Activated naive CD4-positive, alpha-beta T cell treated with anti-CD3 and anti-CD28 coated beads, Interleukin-2, amount 50 U/mL, for 72 hours (primary cell): ENCODE measurements around the gene NDRG3. TPM values are rescaled to one million over a fixed set of nuclear protein-coding genes. Genes with fewer than 3 reads are reported as not detected.
"Not testable (repeated sequence)": the region's sequence is repeated elsewhere in the genome, so short reads cannot be mapped to it uniquely, and the experiment has no call there.

Experiments used
- ATAC-seq, 2 donors: fragments of 150-1000 bp; cut with Tn5 transposase; 2 replicates each; pipeline ENCODE4 v1.10.0; 2021; ENCODE audit warnings: mild to moderate bottlenecking in 2 of 2, moderate library complexity in 2 of 2
- DNase-seq, 2 donors: peaks; one replicate each; pipeline ENCODE4 v3.0.0; 2021 to 2022; ENCODE audit warnings: low spot score in 2 of 2
- H3K27ac Mint-ChIP-seq, 2 donors: one replicate each; pipeline ENCODE4 v1.8.0; 2022; ENCODE audit warnings: mild to moderate bottlenecking in 2 of 2, mixed read lengths in 2 of 2
- H3K36me3 Mint-ChIP-seq, 2 donors: one replicate each; pipeline ENCODE4 v1.8.0; 2022; ENCODE audit warnings: mixed read lengths in 2 of 2
- H3K9me3 Mint-ChIP-seq, 2 donors: one replicate each; pipeline ENCODE4 v1.8.0; 2022; ENCODE audit warnings: mixed read lengths in 2 of 2
- total RNA-seq, 2 donors: library from RNA; stranded (reverse); gene quantifications; one replicate each; pipeline ENCODE4 v1.2.3, GENCODE V29; 2022

NDRG3 gene
- total RNA-seq, 2 donors from 2014 or later = 28.8 to 42.1 TPM

GRCh38 chr20:36677422-36677771, 68.5 kb downstream of the NDRG3 start:
- no peak overlapping the region for H3K27ac Mint-ChIP-seq
- DNase-seq (no peak), ATAC-seq (no peak)
- no peaks in the 10 kb centered on the region for H3K36me3 Mint-ChIP-seq
- no peaks in the 10 kb centered on the region for H3K9me3 Mint-ChIP-seq

GRCh38 chr20:36676701-36677421, 69.0 kb downstream of the NDRG3 start:
- ATAC-seq (no peak), DNase-seq (no peak)
- H3K9me3 Mint-ChIP-seq = no peaks in the 10 kb centered on the region
- H3K27ac Mint-ChIP-seq = no peak overlapping the region
- H3K36me3 Mint-ChIP-seq = no peaks in the 10 kb centered on the region

GRCh38 chr20:36675545-36675944, 70.3 kb downstream of the NDRG3 start:
- ATAC-seq, DNase-seq, H3K27ac Mint-ChIP-seq, H3K36me3 Mint-ChIP-seq, H3K9me3 Mint-ChIP-seq: not testable (repeated sequence)

GRCh38 chr20:36672991-36673390, 72.9 kb downstream of the NDRG3 start:
- no peaks in the 10 kb centered on the region for H3K9me3 Mint-ChIP-seq
- DNase-seq (no peak), ATAC-seq (no peak)
- no peaks in the 10 kb centered on the region for H3K36me3 Mint-ChIP-seq
- H3K27ac Mint-ChIP-seq = no peak overlapping the region

- ATAC-seq = no peak
- no peaks in the 10 kb centered on the region for H3K36me3 Mint-ChIP-seq
- H3K27ac Mint-ChIP-seq = no peak overlapping the region
- no peaks in the 10 kb centered on the region for H3K9me3 Mint-ChIP-seq
- no peak for DNase-seq
Measured at GRCh38 chr20:36670665-36671357, 75.1 kb downstream of the NDRG3 start.

- DNase-seq (no peak), ATAC-seq (no peak)
- no peaks in the 10 kb centered on the region for H3K36me3 Mint-ChIP-seq
- no peaks in the 10 kb centered on the region for H3K9me3 Mint-ChIP-seq
- no peak overlapping the region for H3K27ac Mint-ChIP-seq
Measured at GRCh38 chr20:36666181-36666740, 79.6 kb downstream of the NDRG3 start.

- no peak for DNase-seq
- no peaks in the 10 kb centered on the region for H3K9me3 Mint-ChIP-seq
- no peak overlapping the region for H3K27ac Mint-ChIP-seq
- ATAC-seq = no peak
- no peaks in the 10 kb centered on the region for H3K36me3 Mint-ChIP-seq
Measured at GRCh38 chr20:36663031-36663430, 82.9 kb downstream of the NDRG3 start.

GRCh38 chr20:36658300-36658699, 87.6 kb downstream of the NDRG3 start:
- ATAC-seq (peak in 1 of 2 donors; percentile 37), DNase-seq (no peak)
- peak overlapping the region; percentile 40 to 49 for H3K27ac Mint-ChIP-seq
- no peaks in the 10 kb centered on the region for H3K9me3 Mint-ChIP-seq
- H3K36me3 Mint-ChIP-seq = no peaks in the 10 kb centered on the region

- Mint-ChIP-seq H3K9me3 (no peaks in the 10 kb centered on the region), H3K27ac (no peak overlapping the region), H3K36me3 (no peaks in the 10 kb centered on the region)
- no peak for ATAC-seq
- no peak for DNase-seq
Measured at GRCh38 chr20:36656733-36657132, 89.2 kb downstream of the NDRG3 start.

GRCh38 chr20:36655004-36655403, 90.9 kb downstream of the NDRG3 start:
- Mint-ChIP-seq H3K36me3 (no peaks in the 10 kb centered on the region), H3K9me3 (no peaks in the 10 kb centered on the region), H3K27ac (no peak overlapping the region)
- ATAC-seq = no peak
- DNase-seq = no peak

GRCh38 chr20:36654506-36654905, 91.4 kb downstream of the NDRG3 start:
- DNase-seq = no peak
- ATAC-seq = no peak
- no peaks in the 10 kb centered on the region for H3K9me3 Mint-ChIP-seq
- H3K36me3 Mint-ChIP-seq = no peaks in the 10 kb centered on the region
- H3K27ac Mint-ChIP-seq = no peak overlapping the region

- no peak for DNase-seq
- ATAC-seq = no peak
- Mint-ChIP-seq H3K9me3 (no peaks in the 10 kb centered on the region), H3K36me3 (no peaks in the 10 kb centered on the region), H3K27ac (no peak overlapping the region)
Measured at GRCh38 chr20:36653456-36653855, 92.4 kb downstream of the NDRG3 start.

- H3K9me3 Mint-ChIP-seq = no peaks in the 10 kb centered on the region
- peaks cover 17 to 30% of the 10 kb centered on the region in 2 donors for H3K36me3 Mint-ChIP-seq
- no peak for DNase-seq
- H3K27ac Mint-ChIP-seq = peak overlapping the region; percentile 36 to 93
- no peak for ATAC-seq
Measured at GRCh38 chr20:36647196-36648121, 98.4 kb downstream of the NDRG3 start.

- Mint-ChIP-seq H3K27ac (peak overlapping the region in 1 of 2 donors; percentile 93), H3K9me3 (no peaks in the 10 kb centered on the region), H3K36me3 (peaks cover 17 to 32% of the 10 kb centered on the region in 2 donors)
- no peak for DNase-seq
- ATAC-seq = no peak
Measured at GRCh38 chr20:36646678-36647077, 99.2 kb downstream of the NDRG3 start.

GRCh38 chr20:36645998-36646397, 99.9 kb downstream of the NDRG3 start, which contains the start of gene SLA2:
Gene SLA2 (minus strand): TSS chr20:36646196. CDS start chr20:36641335, 4,861 bp downstream.
- H3K27ac Mint-ChIP-seq = peak within 1 kb of the TSS; percentile 93 to 98
- ATAC-seq (peak; percentile 57 to 62), DNase-seq (peak; percentile 58 to 75)

GRCh38 chr20:36645353-36645752, 100.5 kb downstream of the NDRG3 start:
- ATAC-seq (no peak), DNase-seq (no peak)
- Mint-ChIP-seq H3K27ac (peak overlapping the region; percentile 93 to 98), H3K36me3 (peaks cover 17 to 40% of the 10 kb centered on the region in 2 donors), H3K9me3 (no peaks in the 10 kb centered on the region)

More at GRCh38 chr20:36645998-36646397, 99.9 kb downstream of the NDRG3 start, which contains the start of gene SLA2:
- H3K36me3 Mint-ChIP-seq = peaks cover 17 to 39% of the 10 kb centered on the region in 2 donors
- H3K9me3 Mint-ChIP-seq = no peaks in the 10 kb centered on the region
